Spleen (tissue), 11 donors: ENCODE measurements around the gene DDX3X. TPM values are rescaled to one million over a fixed set of nuclear protein-coding genes. Genes with fewer than 3 reads are reported as not detected.

Experiments
- DNase-seq: peaks from one replicate; pipeline ENCODE4 v3.0.0-alpha.2; 2020
- H3K27ac ChIP-seq, 8 donors: fragments of 200-600 bp; sonication (generic) in 7 of 8; 1 replicate in 4 of 8; 2 replicates in 4 of 8; pipeline versions ENCODE4 v1.5.0 to v1.8.0; 2016 to 2021; ENCODE audit warnings: inconsistent platforms in 4 of 8, mild to moderate bottlenecking in 4 of 8, moderate library complexity in 1 of 8
- H3K27me3 ChIP-seq, 7 donors: fragments of 200-600 bp; sonication (generic) in 6 of 7; replicated peaks in 1 of 7; 1 replicate in 4 of 7; 2 replicates in 3 of 7; pipeline versions ENCODE4 v1.5.0 to v1.8.0; 2016 to 2021; ENCODE audit warnings: inconsistent platforms in 3 of 7, mild to moderate bottlenecking in 1 of 7
- H3K36me3 ChIP-seq, 6 donors: fragments of 200-600 bp; sonication (generic) in 5 of 6; 1 replicate in 4 of 6; 2 replicates in 2 of 6; pipeline versions ENCODE4 v1.5.0 to v1.8.0; 2016 to 2021; ENCODE audit warnings: inconsistent platforms in 2 of 6
- H3K4me1 ChIP-seq, 6 donors: fragments of 200-600 bp; sonication (generic) in 5 of 6; 1 replicate in 3 of 6; 2 replicates in 3 of 6; pipeline versions ENCODE4 v1.5.0 to v1.8.0; 2016 to 2021; ENCODE audit warnings: inconsistent platforms in 3 of 6
- H3K4me3 ChIP-seq, 8 donors: fragments of 200-600 bp; sonication (generic) in 7 of 8; 1 replicate in 4 of 8; 2 replicates in 4 of 8; pipeline versions ENCODE4 v1.5.0 to v1.8.0; 2016 to 2021; ENCODE audit warnings: inconsistent platforms in 4 of 8, mild to moderate bottlenecking in 4 of 8, moderate library complexity in 2 of 8
- H3K9me3 ChIP-seq, 8 donors: fragments of 200-600 bp; sonication (generic) in 7 of 8; 1 replicate in 4 of 8; 2 replicates in 4 of 8; pipeline versions ENCODE4 v1.5.0 to v1.8.0; 2016 to 2021; ENCODE audit warnings: inconsistent platforms in 4 of 8
- POLR2A ChIP-seq, 3 donors: fragments of 450-650 bp; IDR thresholded peaks; one replicate each; pipeline ENCODE4 v1.5.1; 2017; ENCODE audit warnings: antibody characterized with exemption in 3 of 3, mild to moderate bottlenecking in 1 of 3
- POLR2AphosphoS5 ChIP-seq, 3 donors: sonication (generic); formaldehyde crosslinking; IDR thresholded peaks; one replicate each; pipeline ENCODE4 v1.5.1; 2017; ENCODE audit warnings: antibody characterized with exemption in 3 of 3
- WGBS, 5 donors: extraction: QIAGEN DNeasy Blood & Tissue Kit in 3 of 5; methylation state at CpG; one replicate each; pipeline versions ENCODE4 v1.1.5 to v1.1.7; 2013 to 2018; 5-methylcytosine and 5-hydroxymethylcytosine counted together
- intact Hi-C: fragments of 100-400 bp; cut with DNase I; formaldehyde crosslinking; loops from one replicate; pipeline ENCODE4 v1.15.0; 2023; ENCODE audit warnings: low total_unique reads
- polyA plus RNA-seq, 3 donors: library from polyadenylated mRNA; stranded (reverse); fragments of 200-250 nt; gene quantifications; one replicate each; pipeline ENCODE4 v1.2.1, GENCODE V29; 2013
- total RNA-seq, 7 donors: library from RNA; depleted of rRNA in 3 of 7; stranded (reverse); fragments of >200 nt in 3 of 7; fragmentation: NEBNext Ultra II Directional in 4 of 7; extraction: Animal tissue kit (Norgen Biotek cat#: 25700) in 4 of 7; gene quantifications; one replicate each; pipeline versions ENCODE4 v1.1.0 to v1.2.1, GENCODE V29; 2016 to 2021
- TF ChIP-seq, protein P1 (sequence below), 11 experiments: fragments of 200-600 bp in 7 of 11; fragments of 450-650 bp in 4 of 11; sonication (generic) in 4 of 11; IDR thresholded peaks in 8 of 11; conservative IDR thresholded peaks in 3 of 11; 1 replicate in 7 of 11; 2 replicates in 4 of 11; pipeline versions ENCODE4 v1.4.0 to v1.8.0; 2016 to 2021; ENCODE audit warnings: antibody characterized with exemption in 11 of 11, inconsistent platforms in 4 of 11, mild to moderate bottlenecking in 1 of 11
- donor health status: healthy with polysubstance abuse.
- donor health status: DM: no; HTN: no; CAD: no; lungs with moderate emphysema.
- donor health status: DM: no; HTN: no; CAD: no.
- donor health status: Bipolar disorder and iron deficiency.
- donor health status: healthy.
- donor health status: DM: no; HTN: no; CAD: no.
- donor health status: DM: yes; HTN: yes; CAD: no.

Gene DDX3X
- total and polyA plus RNA-seq, 10 donors = 43.8 to 448 (median 328) TPM

- Histone ChIP-seq H3K9me3 (no peaks in the 10 kb centered on the region), H3K27ac (no peak overlapping the region), H3K36me3 (no peaks in the 10 kb centered on the region), H3K4me1 (peaks cover 0 to 7% (median 2%) of the 10 kb centered on the region in 6 donors), H3K4me3 (no peak overlapping the region), H3K27me3 (peaks cover 0 to 3% (median 0%) of the 10 kb centered on the region in 7 donors)
- intact Hi-C loops = no loop called here
- no peak for TF ChIP-seq POLR2A (IDR thresholded peaks at IDR 0.05)
- TF ChIP-seq, protein P1, sequence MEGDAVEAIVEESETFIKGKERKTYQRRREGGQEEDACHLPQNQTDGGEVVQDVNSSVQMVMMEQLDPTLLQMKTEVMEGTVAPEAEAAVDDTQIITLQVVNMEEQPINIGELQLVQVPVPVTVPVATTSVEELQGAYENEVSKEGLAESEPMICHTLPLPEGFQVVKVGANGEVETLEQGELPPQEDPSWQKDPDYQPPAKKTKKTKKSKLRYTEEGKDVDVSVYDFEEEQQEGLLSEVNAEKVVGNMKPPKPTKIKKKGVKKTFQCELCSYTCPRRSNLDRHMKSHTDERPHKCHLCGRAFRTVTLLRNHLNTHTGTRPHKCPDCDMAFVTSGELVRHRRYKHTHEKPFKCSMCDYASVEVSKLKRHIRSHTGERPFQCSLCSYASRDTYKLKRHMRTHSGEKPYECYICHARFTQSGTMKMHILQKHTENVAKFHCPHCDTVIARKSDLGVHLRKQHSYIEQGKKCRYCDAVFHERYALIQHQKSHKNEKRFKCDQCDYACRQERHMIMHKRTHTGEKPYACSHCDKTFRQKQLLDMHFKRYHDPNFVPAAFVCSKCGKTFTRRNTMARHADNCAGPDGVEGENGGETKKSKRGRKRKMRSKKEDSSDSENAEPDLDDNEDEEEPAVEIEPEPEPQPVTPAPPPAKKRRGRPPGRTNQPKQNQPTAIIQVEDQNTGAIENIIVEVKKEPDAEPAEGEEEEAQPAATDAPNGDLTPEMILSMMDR (IDR thresholded peaks at IDR 0.05 in 8 of 11, conservative IDR thresholded peaks at IDR 0.05 in 3 of 11) = no peak
- DNase-seq = no peak
- WGBS, 5 donors = 57 to 84% (median 70%) methylated on average over 5 to 6 of the region's 6 CpGs
These were observed 31.6 kb upstream of the DDX3X start for GRCh38 chrX:41302370-41302769.

- H3K36me3 ChIP-seq = no peaks in the 10 kb centered on the region
- H3K9me3 ChIP-seq = no peaks in the 10 kb centered on the region
- H3K4me3 ChIP-seq = no peak overlapping the region
- intact Hi-C loops = no loop called here
- no peak overlapping the region for H3K27ac ChIP-seq
- 65 to 78% (median 68%) methylated on average over 6 of the region's 6 CpGs for WGBS, 5 donors
- peaks cover 0 to 7% (median 2%) of the 10 kb centered on the region in 6 donors for H3K4me1 ChIP-seq
- peaks cover 0 to 3% (median 0%) of the 10 kb centered on the region in 7 donors for H3K27me3 ChIP-seq
- TF ChIP-seq POLR2A (IDR thresholded peaks at IDR 0.05) = no peak
- TF ChIP-seq POLR2AphosphoS5 (IDR thresholded peaks at IDR 0.05) = no peak
- TF ChIP-seq, protein P1 (IDR thresholded peaks at IDR 0.05 in 8 of 11, conservative IDR thresholded peaks at IDR 0.05 in 3 of 11) = no peak
- DNase-seq = no peak
These were observed 30.9 kb upstream of the DDX3X start for GRCh38 chrX:41303013-41303412.

DNA sequence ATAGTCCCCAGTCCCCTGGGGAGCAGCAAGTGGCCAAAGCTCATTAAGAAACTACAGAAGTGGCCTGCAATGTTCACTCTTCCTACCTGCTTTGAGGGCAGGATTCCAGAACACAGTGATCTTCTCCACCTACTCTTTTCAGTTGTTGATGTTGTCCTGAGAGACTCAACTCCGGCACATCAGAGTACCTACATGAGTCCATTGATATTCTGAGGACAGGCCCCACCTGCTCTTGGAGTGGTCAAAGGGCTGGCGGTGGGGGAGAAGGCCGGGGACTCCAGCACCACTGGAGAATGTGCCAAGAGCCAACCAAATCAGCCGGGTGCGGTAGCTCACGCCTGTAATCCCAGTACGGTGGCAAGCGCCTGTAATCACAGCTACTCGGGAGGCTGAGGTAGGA is 29.8 kb upstream of the DDX3X start:
- no peak for DNase-seq
- Histone ChIP-seq H3K9me3 (no peaks in the 10 kb centered on the region), H3K36me3 (no peaks in the 10 kb centered on the region), H3K4me1 (peaks cover 0 to 7% (median 2%) of the 10 kb centered on the region in 6 donors), H3K4me3 (no peak overlapping the region), H3K27me3 (peaks cover 0 to 10% (median 0%) of the 10 kb centered on the region in 7 donors), H3K27ac (no peak overlapping the region)
- 88 to 100% (median 97%) methylated on average over 7 to 9 of the region's 9 CpGs for WGBS, 5 donors
- TF ChIP-seq, protein P1 (IDR thresholded peaks at IDR 0.05 in 8 of 11, conservative IDR thresholded peaks at IDR 0.05 in 3 of 11) = no peak
- TF ChIP-seq POLR2A (IDR thresholded peaks at IDR 0.05) = no peak
- no peak for TF ChIP-seq POLR2AphosphoS5 (IDR thresholded peaks at IDR 0.05)
- intact Hi-C loops = no loop called here

- Histone ChIP-seq H3K27me3 (peaks cover 0 to 10% (median 0%) of the 10 kb centered on the region in 7 donors), H3K36me3 (no peaks in the 10 kb centered on the region), H3K4me1 (no peaks in the 10 kb centered on the region), H3K4me3 (no peak overlapping the region), H3K27ac (no peak overlapping the region), H3K9me3 (no peaks in the 10 kb centered on the region)
- WGBS, 5 donors = 47 to 61% (median 60%) methylated on average over 4 to 5 of the region's 5 CpGs
- intact Hi-C loops = no loop called here
- TF ChIP-seq, protein P1 (IDR thresholded peaks at IDR 0.05 in 8 of 11, conservative IDR thresholded peaks at IDR 0.05 in 3 of 11) = no peak
- TF ChIP-seq POLR2A (IDR thresholded peaks at IDR 0.05) (no peak), POLR2AphosphoS5 (IDR thresholded peaks at IDR 0.05) (no peak)
- no peak for DNase-seq
These were observed 24.9 kb upstream of the DDX3X start for GRCh38 chrX:41308884-41309647.
